HCT116 (cell line): ENCODE data around the gene COL4A4. TPM values are rescaled to one million over a fixed set of nuclear protein-coding genes. Genes with fewer than 3 reads are reported as not detected.

Experiments
- ATAC-seq: fragments of 200-7000 bp; cut with Tn5 transposase; 2 replicates; pipeline ENCODE4 v1.9.1; 2020; ENCODE audit warnings: mild to moderate bottlenecking, moderate library complexity
- BruUV-seq: library from RNA; stranded (reverse); fragments of 400-500 nt; replicated peaks from 2 replicates; lab custom pipeline; 2021; lab: Mats Ljungman, UMichigan
- CTCF ChIA-PET: fragments of 300-600 bp; sonication (Branson Sonifier 250); formaldehyde crosslinking; loops from one replicate; lab custom pipeline; 2021; ENCODE audit warnings: antibody characterized with exemption; lab: Charles Lee
- POLR2A ChIA-PET: fragments of 300-600, 350-600 bp; sonication (Branson Sonifier 250); formaldehyde crosslinking; loops from one replicate; lab custom pipeline; 2021; ENCODE audit warnings: antibody characterized with exemption; lab: Charles Lee
- RAD21 ChIA-PET, 2 experiments: fragments of 300-600 bp; sonication (Branson Sonifier 250); formaldehyde crosslinking; loops; one replicate each; lab custom pipeline; 2023; ENCODE audit warnings: low total read pairs in 2 of 2; ENCODE audit not compliant: uncharacterized antibody in 2 of 2, unreplicated experiment in 2 of 2, low non-redundant PET in 1 of 2; lab: Charles Lee
- DNase-seq: peaks from one replicate; pipeline ENCODE4 v3.0.0-alpha.2; 2010; ENCODE audit warnings: low read depth, low spot score
- H2AFZ ChIP-seq: fragments of 200-600 bp; shearing (Covaris generic), sonication (generic); 2 replicates; pipeline ENCODE4 v1.6.1; 2017; ENCODE audit warnings: low read depth, mixed run types, mixed read lengths, antibody characterized with exemption, low read length; ENCODE audit not compliant: poor library complexity, severe bottlenecking
- H3K27ac ChIP-seq: 2 replicates; pipeline ENCODE4 v1.5.1; 2012; ENCODE audit warnings: low read depth, low read length
- H3K27me3 ChIP-seq: fragments of 200-600 bp; sonication (generic); 2 replicates; pipeline ENCODE4 v1.6.1; 2016; ENCODE audit warnings: mixed run types, low read length, mixed read lengths; ENCODE audit not compliant: insufficient read depth
- H3K36me3 ChIP-seq, 2 experiments: fragments of 200-500 bp in 1 of 2; fragments of 200-600 bp in 1 of 2; sonication (Bioruptor generic) in 1 of 2; sonication (generic) in 1 of 2; 2 replicates each; pipeline versions ENCODE4 v1.5.1 to v1.6.1; 2014 to 2016; ENCODE audit warnings: low read length in 2 of 2, inconsistent platforms in 1 of 2, mixed read lengths in 1 of 2, mixed run types in 1 of 2; ENCODE audit not compliant: insufficient read depth in 2 of 2, control insufficient read depth in 1 of 2
- H3K4me1 ChIP-seq, 2 experiments: fragments of 200-600 bp in 1 of 2; sonication (generic) in 1 of 2; 2 replicates each; pipeline versions ENCODE4 v1.5.1 to v1.6.1; 2012 to 2017; ENCODE audit warnings: low read length in 2 of 2, inconsistent platforms in 1 of 2, mild to moderate bottlenecking in 1 of 2, mixed read lengths in 1 of 2, mixed run types in 1 of 2, moderate library complexity in 1 of 2; ENCODE audit not compliant: insufficient read depth in 2 of 2, control insufficient read depth in 1 of 2
- H3K4me2 ChIP-seq: fragments of 200-600 bp; sonication (generic); 2 replicates; pipeline ENCODE4 v1.6.1; 2017; ENCODE audit warnings: mixed run types, low read length, mixed read lengths
- H3K4me3 ChIP-seq, 2 experiments: fragments of 200-600 bp in 1 of 2; sonication (generic) in 1 of 2; replicated peaks in 1 of 2; 2 replicates each; pipeline ENCODE4 v1.5.1; 2011 to 2016; ENCODE audit warnings: low read length in 2 of 2, control low read depth in 1 of 2, low read depth in 1 of 2, mild to moderate bottlenecking in 1 of 2, mixed read lengths in 1 of 2, mixed run types in 1 of 2
- H3K79me2 ChIP-seq: fragments of 200-600 bp; sonication (generic); 2 replicates; pipeline ENCODE4 v1.6.1; 2017; ENCODE audit warnings: mild to moderate bottlenecking, mixed run types, low read length, moderate library complexity, mixed read lengths; ENCODE audit not compliant: insufficient read depth
- H3K9ac ChIP-seq: fragments of 200-600 bp; sonication (generic); 2 replicates; pipeline ENCODE4 v1.6.1; 2016; ENCODE audit warnings: low read length, mixed read lengths
- H3K9me2 ChIP-seq: fragments of 200-600 bp; sonication (generic), shearing (Covaris generic); 2 replicates; pipeline ENCODE4 v1.6.1; 2017; ENCODE audit warnings: mixed run types, mild to moderate bottlenecking, moderate library complexity; ENCODE audit not compliant: insufficient read depth
- H3K9me3 ChIP-seq, 2 experiments: fragments of 200-500 bp in 1 of 2; fragments of 200-600 bp in 1 of 2; sonication (Bioruptor generic) in 1 of 2; sonication (generic) in 1 of 2; 2 replicates each; pipeline ENCODE4 v1.6.1; 2014 to 2017; ENCODE audit warnings: low read length in 2 of 2, mixed read lengths in 2 of 2, inconsistent platforms in 1 of 2, low read depth in 1 of 2, mild to moderate bottlenecking in 1 of 2, mixed run types in 1 of 2, moderate library complexity in 1 of 2; ENCODE audit not compliant: control insufficient read depth in 1 of 2, insufficient read depth in 1 of 2
- H4K20me1 ChIP-seq: fragments of 200-600 bp; sonication (generic), shearing (Covaris generic); 2 replicates; pipeline ENCODE4 v1.6.1; 2017; ENCODE audit warnings: mixed run types, mild to moderate bottlenecking, moderate library complexity; ENCODE audit not compliant: insufficient read depth
- CBX3 ChIP-seq: IDR thresholded peaks from 2 replicates; pipeline ENCODE4 v1.6.1; 2012; ENCODE audit warnings: low read depth
- POLR2AphosphoS5 ChIP-seq: IDR thresholded peaks from 2 replicates; pipeline ENCODE4 v1.6.1; 2011; ENCODE audit warnings: mild to moderate bottlenecking, low read depth, low read length, moderate library complexity
- SP1 ChIP-seq: IDR thresholded peaks from 2 replicates; pipeline ENCODE4 v1.6.1; 2012; ENCODE audit warnings: low read depth
- ZBTB33 ChIP-seq: IDR thresholded peaks from 2 replicates; pipeline ENCODE4 v1.6.1; 2011; ENCODE audit warnings: mild to moderate bottlenecking, low read length, moderate library complexity; ENCODE audit not compliant: insufficient replicate concordance; ENCODE audit errors: extremely low read depth
- intact Hi-C: fragments of 100-400 bp; cut with micrococcal nuclease; formaldehyde crosslinking; loops from 2 replicates; pipeline ENCODE4 v1.10.0; 2022
- total RNA-seq: library from RNA; stranded (reverse); gene quantifications from one replicate; pipeline ENCODE4 v1.2.1, GENCODE V29; 2021; ENCODE audit not compliant: unreplicated experiment

Gene COL4A4
- total RNA-seq, 1 experiment from 2014 or later: 5.9 TPM

GRCh38 chr2:227013330-227013729 lies 150.7 kb downstream of the COL4A4 start:
- no TSS peak for BruUV-seq
- DNase-seq: no peak
- Histone ChIP-seq H3K9me3 (no peaks in the 10 kb centered on the region), H3K4me2 (no peak overlapping the region), H3K9ac (no peak overlapping the region), H3K27ac (no peak overlapping the region), H4K20me1 (no peaks in the 10 kb centered on the region), H3K79me2 (no peaks in the 10 kb centered on the region), H3K9me2 (no peaks in the 10 kb centered on the region), H3K4me1 (peaks cover 0 to 6% of the 10 kb centered on the region in 2 experiments; a peak in 1 of 4 replicates), H2AFZ (no peak overlapping the region), H3K4me3 (no peak overlapping the region), H3K36me3 (no peaks in the 10 kb centered on the region), H3K27me3 (no peaks in the 10 kb centered on the region)
- ATAC-seq: no peak
- ChIA-PET CTCF (no interaction called here), POLR2A (no interaction called here), RAD21 (no interaction called here)
- TF ChIP-seq SP1: no peak
- intact Hi-C loops: no loop called here

GRCh38 chr2:227010433-227010832 lies 153.6 kb downstream of the COL4A4 start:
- CTCF ChIA-PET: no interaction called here
- BruUV-seq: no TSS peak

More at GRCh38 chr2:227010433-227010832, 153.6 kb downstream of the COL4A4 start:
- DNase-seq (no peak), ATAC-seq (no peak)
- Histone ChIP-seq H4K20me1 (no peaks in the 10 kb centered on the region), H2AFZ (no peak overlapping the region), H3K9ac (no peak overlapping the region), H3K27ac (no peak overlapping the region), H3K4me1 (peaks cover 0 to 6% of the 10 kb centered on the region in 2 experiments; a peak in 1 of 4 replicates), H3K4me3 (no peak overlapping the region), H3K27me3 (no peaks in the 10 kb centered on the region), H3K36me3 (no peaks in the 10 kb centered on the region), H3K79me2 (no peaks in the 10 kb centered on the region), H3K9me2 (no peaks in the 10 kb centered on the region), H3K9me3 (no peaks in the 10 kb centered on the region), H3K4me2 (no peak overlapping the region)
- RAD21 ChIA-PET: no interaction called here
- intact Hi-C loops: no loop called here
- POLR2A ChIA-PET: no interaction called here
- no peak for TF ChIP-seq ZBTB33
- no peak for TF ChIP-seq POLR2AphosphoS5
- no peak for TF ChIP-seq CBX3
